PFSK-1 (cell line): Measurements from ENCODE around the gene ELMO1.

Experiments
- FOXP2 ChIP-seq: optimal IDR thresholded peaks from 2 replicates; pipeline ENCODE3; 2011; ENCODE audit warnings: borderline replicate concordance, control low read depth, inconsistent platforms; ENCODE audit not compliant: insufficient read depth; ENCODE audit errors: extremely low read length, extremely low read depth
- POLR2AphosphoS5 ChIP-seq: IDR thresholded peaks from 2 replicates; pipeline ENCODE4 v1.6.1; 2012; ENCODE audit warnings: low read depth, mild to moderate bottlenecking, control low read depth, low read length, moderate library complexity
- REST ChIP-seq, 2 experiments: IDR thresholded peaks; 2 replicates each; pipeline versions ENCODE4 v1.6.1 to v1.8.0; 2011 to 2012; ENCODE audit warnings: low read depth in 2 of 2, low read length in 2 of 2, control low read depth in 1 of 2, inconsistent platforms in 1 of 2, mild to moderate bottlenecking in 1 of 2, moderate library complexity in 1 of 2; ENCODE audit not compliant: insufficient read depth in 1 of 2
- SIN3A ChIP-seq: IDR thresholded peaks from 2 replicates; pipeline ENCODE4 v1.6.1; 2012; ENCODE audit warnings: mild to moderate bottlenecking, low read length, moderate library complexity, borderline replicate concordance; ENCODE audit not compliant: insufficient read depth
- TAF1 ChIP-seq: IDR thresholded peaks from 2 replicates; pipeline ENCODE4 v1.6.1; 2012; ENCODE audit warnings: low read length, control low read depth, borderline replicate concordance; ENCODE audit not compliant: insufficient read depth

GRCh38 chr7:36884351-36884750, 564.3 kb downstream of the ELMO1 start:
- TF ChIP-seq POLR2AphosphoS5, result no peak
- TF ChIP-seq TAF1, result no peak
- no peak for TF ChIP-seq SIN3A
- TF ChIP-seq REST (IDR thresholded peaks at IDR 0.05; ENCODE audit: insufficient read depth in 1 of 2, low read depth in 2 of 2, low read length in 2 of 2), result no peak
- no peak for TF ChIP-seq FOXP2
